RWPE2 (cell line): ENCODE results near the gene APOBEC4.

Experiments
- ATAC-seq: fragments of 200-7000 bp; cut with Tn5 transposase; 3 replicates; pipeline ENCODE4 v1.9.1; 2021; ENCODE audit warnings: low read depth
- DNase-seq: peaks from one replicate; pipeline ENCODE4 v3.0.0-alpha.2; 2020; ENCODE audit warnings: low spot score
- H3K27ac ChIP-seq: fragments of 450-650 bp; 2 replicates; pipeline ENCODE4 v1.5.1; 2017; ENCODE audit warnings: mild to moderate bottlenecking; ENCODE audit not compliant: poor library complexity, severe bottlenecking
- H3K27me3 ChIP-seq: fragments of 250-450 bp; sonication (Bioruptor Pico); 2 replicates; pipeline ENCODE4 v1.5.1; 2021; ENCODE audit warnings: mild to moderate bottlenecking, moderate library complexity; ENCODE audit not compliant: insufficient read depth, poor library complexity, severe bottlenecking
- H3K36me3 ChIP-seq: fragments of 250-450 bp; sonication (Bioruptor Pico); 2 replicates; pipeline ENCODE4 v1.5.1; 2020; ENCODE audit warnings: low read depth, mild to moderate bottlenecking, moderate library complexity
- H3K4me1 ChIP-seq: fragments of 250-450 bp; sonication (Bioruptor Pico); 2 replicates; pipeline ENCODE4 v1.5.1; 2021; ENCODE audit warnings: mild to moderate bottlenecking, moderate library complexity; ENCODE audit not compliant: insufficient read depth, poor library complexity, severe bottlenecking
- H3K4me3 ChIP-seq: fragments of 250-450 bp; sonication (Bioruptor Pico); 2 replicates; pipeline ENCODE4 v1.5.1; 2021; ENCODE audit warnings: mild to moderate bottlenecking, moderate library complexity; ENCODE audit not compliant: severe bottlenecking
- H3K9me3 ChIP-seq: fragments of 250-450 bp; sonication (Bioruptor Pico); 2 replicates; pipeline ENCODE4 v1.5.1; 2021; ENCODE audit warnings: mild to moderate bottlenecking, moderate library complexity; ENCODE audit not compliant: severe bottlenecking
- TF ChIP-seq, protein P1 (sequence below): fragments of 450-650 bp; IDR thresholded peaks from one replicate; pipeline ENCODE4 v1.5.1; 2017; ENCODE audit warnings: mild to moderate bottlenecking, moderate library complexity; ENCODE audit not compliant: poor library complexity, severe bottlenecking

Gene APOBEC4

GRCh38 chr1:183600136-183600535, 53.0 kb downstream of the APOBEC4 start:
- DNase-seq (no peak), ATAC-seq (peak; percentile 71)

GRCh38 chr1:183598386-183598785, 54.7 kb downstream of the APOBEC4 start:
- DNase-seq (no peak), ATAC-seq (no peak)
- TF ChIP-seq, protein P1, sequence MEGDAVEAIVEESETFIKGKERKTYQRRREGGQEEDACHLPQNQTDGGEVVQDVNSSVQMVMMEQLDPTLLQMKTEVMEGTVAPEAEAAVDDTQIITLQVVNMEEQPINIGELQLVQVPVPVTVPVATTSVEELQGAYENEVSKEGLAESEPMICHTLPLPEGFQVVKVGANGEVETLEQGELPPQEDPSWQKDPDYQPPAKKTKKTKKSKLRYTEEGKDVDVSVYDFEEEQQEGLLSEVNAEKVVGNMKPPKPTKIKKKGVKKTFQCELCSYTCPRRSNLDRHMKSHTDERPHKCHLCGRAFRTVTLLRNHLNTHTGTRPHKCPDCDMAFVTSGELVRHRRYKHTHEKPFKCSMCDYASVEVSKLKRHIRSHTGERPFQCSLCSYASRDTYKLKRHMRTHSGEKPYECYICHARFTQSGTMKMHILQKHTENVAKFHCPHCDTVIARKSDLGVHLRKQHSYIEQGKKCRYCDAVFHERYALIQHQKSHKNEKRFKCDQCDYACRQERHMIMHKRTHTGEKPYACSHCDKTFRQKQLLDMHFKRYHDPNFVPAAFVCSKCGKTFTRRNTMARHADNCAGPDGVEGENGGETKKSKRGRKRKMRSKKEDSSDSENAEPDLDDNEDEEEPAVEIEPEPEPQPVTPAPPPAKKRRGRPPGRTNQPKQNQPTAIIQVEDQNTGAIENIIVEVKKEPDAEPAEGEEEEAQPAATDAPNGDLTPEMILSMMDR: no peak
- H3K27me3 ChIP-seq: no peaks in the 10 kb centered on the region
- H3K27ac ChIP-seq: no peak overlapping the region
- H3K36me3 ChIP-seq: no peaks in the 10 kb centered on the region
- H3K9me3 ChIP-seq: no peaks in the 10 kb centered on the region
- H3K4me1 ChIP-seq: peaks cover 5% of the 10 kb centered on the region
- H3K4me3 ChIP-seq: no peak overlapping the region

More at GRCh38 chr1:183600136-183600535, 53.0 kb downstream of the APOBEC4 start:
- H3K4me1 ChIP-seq: peaks cover 5% of the 10 kb centered on the region
- no peaks in the 10 kb centered on the region for H3K9me3 ChIP-seq
- TF ChIP-seq, protein P1: no peak
- no peaks in the 10 kb centered on the region for H3K36me3 ChIP-seq
- H3K27me3 ChIP-seq: no peaks in the 10 kb centered on the region
- no peak overlapping the region for H3K4me3 ChIP-seq
- H3K27ac ChIP-seq: no peak overlapping the region

- H3K4me1 ChIP-seq: peaks cover 5% of the 10 kb centered on the region
- H3K36me3 ChIP-seq: no peaks in the 10 kb centered on the region
- H3K9me3 ChIP-seq: no peaks in the 10 kb centered on the region
- no peak for DNase-seq
- no peak overlapping the region for H3K4me3 ChIP-seq
- H3K27me3 ChIP-seq: no peaks in the 10 kb centered on the region
- ATAC-seq: no peak
- no peak overlapping the region for H3K27ac ChIP-seq
- TF ChIP-seq, protein P1: no peak
Observed at GRCh38 chr1:183597656-183598347, 55.3 kb downstream of the APOBEC4 start.

DNA sequence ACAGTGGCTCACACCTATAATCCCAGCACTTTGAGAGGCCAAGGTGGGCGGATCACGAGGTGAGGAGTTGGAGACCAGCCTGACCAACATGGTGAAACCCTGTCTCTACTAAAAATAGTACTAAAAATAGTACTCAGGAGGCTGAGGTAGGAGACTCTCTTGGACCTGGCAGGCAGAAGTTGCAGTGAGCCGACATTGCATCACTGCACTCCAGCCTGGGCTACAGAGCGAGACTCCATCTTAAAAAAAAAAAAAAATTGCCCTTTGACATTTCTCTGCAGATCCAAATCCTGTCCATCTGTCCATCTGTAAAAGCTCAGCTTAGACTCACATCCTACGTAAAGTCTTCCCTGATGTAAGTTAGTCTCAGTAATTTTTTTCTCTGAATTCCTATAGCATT, 56.6 kb downstream of the APOBEC4 start:
- no peaks in the 10 kb centered on the region for H3K36me3 ChIP-seq
- no peaks in the 10 kb centered on the region for H3K27me3 ChIP-seq
- TF ChIP-seq, protein P1: no peak
- no peak overlapping the region for H3K4me3 ChIP-seq
- peaks cover 5% of the 10 kb centered on the region for H3K4me1 ChIP-seq
- H3K27ac ChIP-seq: no peak overlapping the region
- DNase-seq: no peak
- ATAC-seq: no peak
- H3K9me3 ChIP-seq: no peaks in the 10 kb centered on the region
